HG03439 (cell line): ENCODE data around the gene MAPK14.

ENCODE experiments used
- ATAC-seq: cut with Tn5 transposase; IDR thresholded peaks from one replicate; pipeline ENCODE4 v1.9.1; 2021; ENCODE audit warnings: mild to moderate bottlenecking, moderate library complexity; ENCODE audit not compliant: unreplicated experiment

The MAPK14 gene

GRCh38 chr6:36034441-36034840 is 6.8 kb downstream of the MAPK14 start:
- ATAC-seq = no peak

- no peak for ATAC-seq
Observed at GRCh38 chr6:36035225-36035624, 7.6 kb downstream of the MAPK14 start.

- no peak for ATAC-seq
Observed at GRCh38 chr6:36038120-36038876, 10.7 kb downstream of the MAPK14 start.

GRCh38 chr6:36039112-36039511 is 11.5 kb downstream of the MAPK14 start:
- ATAC-seq = no peak

GRCh38 chr6:36040958-36041357 is 13.3 kb downstream of the MAPK14 start:
- ATAC-seq = no peak

GRCh38 chr6:36042618-36043260 is 15.1 kb downstream of the MAPK14 start:
- no peak for ATAC-seq

GRCh38 chr6:36049582-36049981 is 22.0 kb downstream of the MAPK14 start:
- no peak for ATAC-seq

- ATAC-seq = no peak
Observed at GRCh38 chr6:36050305-36050704, 22.7 kb downstream of the MAPK14 start.

- no peak for ATAC-seq
Observed at GRCh38 chr6:36050947-36051710, 23.5 kb downstream of the MAPK14 start.

GRCh38 chr6:36052097-36052496 is 24.5 kb downstream of the MAPK14 start:
- ATAC-seq = no peak

- no peak for ATAC-seq
Observed at GRCh38 chr6:36053878-36054277, 26.3 kb downstream of the MAPK14 start.

- ATAC-seq = no peak
Observed at GRCh38 chr6:36054415-36054814, 26.8 kb downstream of the MAPK14 start.

GRCh38 chr6:36054956-36055355 is 27.3 kb downstream of the MAPK14 start:
- ATAC-seq = no peak

- ATAC-seq = no peak
Observed at GRCh38 chr6:36056178-36056577, 28.6 kb downstream of the MAPK14 start.

GRCh38 chr6:36061236-36061635 is 33.6 kb downstream of the MAPK14 start:
- no peak for ATAC-seq

GRCh38 chr6:36062247-36062646 is 34.6 kb downstream of the MAPK14 start:
- ATAC-seq = no peak

GRCh38 chr6:36063318-36064060 is 35.9 kb downstream of the MAPK14 start:
- ATAC-seq = no peak

GRCh38 chr6:36064770-36065396 is 37.3 kb downstream of the MAPK14 start:
- ATAC-seq = no peak

GRCh38 chr6:36065916-36066315 is 38.3 kb downstream of the MAPK14 start:
- ATAC-seq = no peak

- ATAC-seq = no peak
Observed at GRCh38 chr6:36066817-36067216, 39.2 kb downstream of the MAPK14 start.
